ENCODE data around the gene OR11G2.
"Not testable (repeated sequence)": the region's sequence is repeated elsewhere in the genome, so short reads cannot be mapped to it uniquely, and the experiment has no call there.

Gene OR11G2

DNA sequence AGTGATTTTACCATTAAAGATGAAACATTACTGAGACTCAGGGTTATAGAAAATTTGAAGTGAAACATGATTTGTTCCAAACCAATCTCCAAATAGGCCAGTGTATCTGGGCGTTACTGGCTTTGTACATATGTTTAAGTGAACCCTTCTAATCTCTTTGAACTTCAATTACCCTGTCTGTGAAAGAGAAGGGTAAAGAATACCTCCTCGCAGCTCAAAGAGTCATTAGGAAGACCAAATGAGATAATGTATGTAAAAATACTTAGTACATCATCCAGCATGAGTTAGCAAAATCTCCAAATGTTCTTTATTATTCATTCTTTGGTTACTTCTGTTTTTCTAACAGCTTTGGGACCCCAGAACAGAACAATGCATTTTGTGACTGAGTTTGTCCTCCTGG is 32.7 kb downstream of the OR11G2 start, which contains the start of gene OR11H6:
TSS of gene OR11H6 (plus strand) at position 301 of the 400 bp plus-strand sequence. CDS start at position 301, 0 bp downstream.
- DNase-seq (ENCODE audit: low read depth, low spot score) = no peak

DNA sequence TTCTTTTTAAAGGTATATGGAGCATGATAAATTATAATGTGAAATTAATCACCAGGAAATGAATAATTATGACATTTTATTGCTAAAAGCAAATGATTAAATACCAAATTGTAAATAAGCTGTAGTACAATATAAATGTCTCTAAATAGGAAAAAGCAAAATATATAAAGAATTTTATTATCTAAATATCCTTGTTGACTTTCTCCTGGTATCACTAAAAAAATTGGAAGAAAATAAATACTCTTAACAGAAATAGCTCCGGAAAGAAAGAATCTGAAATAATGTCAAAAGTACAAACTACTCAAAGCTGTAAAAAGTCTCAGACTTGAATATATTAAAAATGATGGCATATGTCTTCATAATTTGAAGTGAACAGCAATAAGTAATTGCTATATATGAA is 38.0 kb downstream of the OR11G2 start, which contains the start of gene OR11H7:
TSS of gene OR11H7 (plus strand) at position 301 of the 400 bp plus-strand sequence.
- DNase-seq (ENCODE audit: low read depth, low spot score) = no peak

DNA sequence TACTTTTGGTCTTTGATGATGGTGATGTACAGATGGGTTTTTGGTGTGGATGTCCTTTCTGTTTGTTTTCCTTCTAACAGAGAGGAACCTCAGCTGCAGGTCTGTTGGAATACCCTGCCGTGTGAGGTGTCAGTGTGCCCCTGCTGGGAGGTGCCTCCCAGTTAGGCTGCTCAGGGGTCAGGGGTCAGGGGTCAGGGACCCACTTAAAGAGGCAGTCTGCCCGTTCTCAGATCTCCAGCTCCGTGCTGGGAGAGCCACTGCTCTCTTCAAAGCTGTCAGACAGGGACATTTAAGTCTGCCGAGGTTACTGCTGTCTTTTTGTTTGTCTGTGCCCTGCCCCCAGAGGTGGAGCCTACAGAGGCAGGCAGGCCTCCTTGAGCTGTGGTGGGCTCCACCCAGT is 44.7 kb downstream of the OR11G2 start:
- not testable (repeated sequence) for DNase-seq (ENCODE audit: low read depth, low spot score)

DNA sequence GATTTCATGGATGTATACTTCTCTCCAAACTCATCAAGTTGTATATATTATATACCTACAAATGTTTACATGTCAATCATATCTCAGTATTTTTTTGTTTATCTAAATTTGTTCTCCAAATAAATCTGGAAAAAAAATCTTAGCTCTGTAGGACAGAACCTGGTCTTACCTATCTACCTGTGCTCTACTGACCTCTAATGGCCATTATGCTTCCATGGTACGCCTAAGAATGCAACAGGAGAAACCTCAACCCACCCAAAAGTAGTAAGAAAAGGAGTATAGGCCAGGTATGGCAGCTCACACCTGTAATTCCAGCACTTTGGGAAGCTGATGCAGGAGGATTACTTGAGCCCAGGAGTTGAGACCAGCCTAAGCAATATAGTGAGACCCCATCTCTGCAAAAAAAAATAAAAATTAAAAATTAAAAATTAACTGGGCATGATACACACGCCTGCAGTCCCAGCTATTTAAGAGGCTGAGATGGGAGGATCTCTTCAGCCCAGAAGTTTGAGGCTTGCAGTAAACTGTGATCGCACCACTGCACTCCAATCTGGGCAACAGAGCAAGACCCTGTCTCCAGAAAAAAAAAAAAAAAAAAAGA is 57.0 kb downstream of the OR11G2 start:
- DNase-seq (ENCODE audit: low read depth, low spot score) = no peak
